Thoracic aorta (tissue), 2 donors: Measurements from ENCODE around the gene DISC1. TPM values are rescaled to one million over a fixed set of nuclear protein-coding genes. Genes with fewer than 3 reads are reported as not detected.
"Not testable (repeated sequence)": the region's sequence is repeated elsewhere in the genome, so short reads cannot be mapped to it uniquely, and the experiment has no call there.

Experiments used
- ATAC-seq: fragments of 150-250 bp; one replicate; pipeline ENCODE4 v1.8.0; 2017; ENCODE audit warnings: low read depth; ENCODE audit not compliant: insufficient number of reproducible peaks, low FRiP score
- DNase-seq: peaks from one replicate; pipeline ENCODE4 v3.0.0-alpha.2; 2020; ENCODE audit warnings: low spot score
- H3K27ac ChIP-seq, 2 donors: fragments of 200-600 bp; sonication (generic); 1 replicate in 1 of 2; 2 replicates in 1 of 2; pipeline ENCODE4 v1.5.1; 2016; ENCODE audit warnings: mild to moderate bottlenecking in 2 of 2, moderate library complexity in 2 of 2
- H3K27me3 ChIP-seq: fragments of 200-600 bp; sonication (generic); replicated peaks from 2 replicates; pipeline ENCODE4 v1.6.0; 2016; ENCODE audit warnings: mild to moderate bottlenecking; ENCODE audit not compliant: insufficient read depth
- H3K36me3 ChIP-seq: fragments of 200-600 bp; sonication (generic); one replicate; pipeline ENCODE4 v1.5.1; 2016
- H3K4me1 ChIP-seq, 2 donors: fragments of 200-600 bp; sonication (generic); 1 replicate in 1 of 2; 2 replicates in 1 of 2; pipeline versions ENCODE4 v1.5.1 to v1.6.0; 2016; ENCODE audit warnings: low read depth in 2 of 2, mild to moderate bottlenecking in 1 of 2; ENCODE audit not compliant: control insufficient read depth in 1 of 2
- H3K4me3 ChIP-seq: fragments of 200-600 bp; sonication (generic); 2 replicates; pipeline ENCODE4 v1.5.1; 2016; ENCODE audit warnings: mild to moderate bottlenecking
- H3K9me3 ChIP-seq: fragments of 200-600 bp; sonication (generic); 2 replicates; pipeline ENCODE4 v1.5.1; 2016
- CTCF ChIP-seq: fragments of 200-600 bp; sonication (generic); IDR thresholded peaks from one replicate; pipeline ENCODE4 v1.5.1; 2019; ENCODE audit warnings: antibody characterized with exemption
- total RNA-seq, 2 donors: library from RNA; depleted of rRNA; stranded (reverse); fragments of >200 nt; gene quantifications; one replicate each; pipeline versions ENCODE4 v1.1.0 to v1.2.3, GENCODE V29; 2016

Gene DISC1
- total RNA-seq, 2 donors from 2014 or later: 13.1 to 26.9 TPM

- no peak for DNase-seq
- H3K9me3 ChIP-seq: no peaks in the 10 kb centered on the region
- no peaks in the 10 kb centered on the region for H3K27me3 ChIP-seq
- no peak for TF ChIP-seq CTCF
- no peaks in the 10 kb centered on the region for H3K4me1 ChIP-seq
- no peaks in the 10 kb centered on the region for H3K36me3 ChIP-seq
- H3K27ac ChIP-seq: no peak overlapping the region
- no peak overlapping the region for H3K4me3 ChIP-seq
- ATAC-seq: no peak
Observed at GRCh38 chr1:231964241-231964640, 337.7 kb downstream of the DISC1 start.

- no peaks in the 10 kb centered on the region for H3K36me3 ChIP-seq
- no peak for ATAC-seq
- no peak overlapping the region for H3K27ac ChIP-seq
- H3K9me3 ChIP-seq: no peaks in the 10 kb centered on the region
- no peak for DNase-seq
- H3K4me1 ChIP-seq: no peaks in the 10 kb centered on the region
- H3K27me3 ChIP-seq: no peaks in the 10 kb centered on the region
- no peak overlapping the region for H3K4me3 ChIP-seq
- TF ChIP-seq CTCF: no peak
Observed at GRCh38 chr1:231964961-231965360, 338.4 kb downstream of the DISC1 start.

GRCh38 chr1:231965615-231966014, 339.0 kb downstream of the DISC1 start:
- Histone ChIP-seq H3K36me3 (no peaks in the 10 kb centered on the region), H3K4me1 (no peaks in the 10 kb centered on the region), H3K4me3 (no peak overlapping the region), H3K27ac (no peak overlapping the region), H3K9me3 (no peaks in the 10 kb centered on the region), H3K27me3 (no peaks in the 10 kb centered on the region)
- TF ChIP-seq CTCF: no peak
- no peak for DNase-seq
- no peak for ATAC-seq

GRCh38 chr1:231966983-231967382, 340.4 kb downstream of the DISC1 start:
- no peaks in the 10 kb centered on the region for H3K27me3 ChIP-seq
- no peaks in the 10 kb centered on the region for H3K36me3 ChIP-seq
- TF ChIP-seq CTCF: no peak
- no peak overlapping the region for H3K27ac ChIP-seq
- no peaks in the 10 kb centered on the region for H3K9me3 ChIP-seq
- ATAC-seq: no peak
- no peaks in the 10 kb centered on the region for H3K4me1 ChIP-seq
- H3K4me3 ChIP-seq: no peak overlapping the region
- DNase-seq: no peak

GRCh38 chr1:231969076-231969475, 342.5 kb downstream of the DISC1 start:
- no peak overlapping the region for H3K27ac ChIP-seq
- DNase-seq (no peak), ATAC-seq (no peak)
- H3K4me1 ChIP-seq: no peaks in the 10 kb centered on the region
- no peak overlapping the region for H3K4me3 ChIP-seq
- no peaks in the 10 kb centered on the region for H3K9me3 ChIP-seq
- H3K36me3 ChIP-seq: no peaks in the 10 kb centered on the region
- no peak for TF ChIP-seq CTCF
- H3K27me3 ChIP-seq: no peaks in the 10 kb centered on the region

GRCh38 chr1:231969761-231970160, 343.2 kb downstream of the DISC1 start:
- H3K4me1 ChIP-seq, H3K36me3 ChIP-seq, H3K9me3 ChIP-seq, ATAC-seq, H3K4me3 ChIP-seq, H3K27ac ChIP-seq, H3K27me3 ChIP-seq, DNase-seq: not testable (repeated sequence)
